Liver (tissue), 3 donors: Measurements from ENCODE around the gene PCDH1.

Source experiments
- CTCF ChIP-seq: fragments of 150-350 bp; IDR thresholded peaks from 2 replicates; pipeline ENCODE4 v1.5.1; 2017; ENCODE audit warnings: improper control_type of control experiment, low read depth, low read length; ENCODE audit not compliant: missing input control
- GABPA ChIP-seq, 2 donors: IDR thresholded peaks in 1 of 2; conservative IDR thresholded peaks in 1 of 2; 2 replicates each; pipeline ENCODE4 v1.6.1; 2016; ENCODE audit warnings: antibody characterized with exemption in 2 of 2, mild to moderate bottlenecking in 1 of 2, moderate library complexity in 1 of 2
- RAD21 ChIP-seq, 2 donors: IDR thresholded peaks; 2 replicates each; pipeline ENCODE4 v1.6.1; 2016; ENCODE audit warnings: antibody characterized with exemption in 2 of 2, mild to moderate bottlenecking in 2 of 2
- TAF1 ChIP-seq: conservative IDR thresholded peaks from 2 replicates; pipeline ENCODE4 v1.6.1; 2016; ENCODE audit warnings: antibody characterized with exemption, mild to moderate bottlenecking
- donor health status: healthy.
- donor health status: healthy.

GRCh38 chr5:141880961-141881801, 3.0 kb upstream of the PCDH1 start:
- no peak for TF ChIP-seq CTCF
- TF ChIP-seq GABPA (IDR thresholded peaks at IDR 0.05 in 1 of 2, conservative IDR thresholded peaks at IDR 0.05 in 1 of 2): no peak
- no peak for TF ChIP-seq TAF1
- TF ChIP-seq RAD21 (IDR thresholded peaks at IDR 0.05): no peak
